Neural crest cell (in vitro differentiated cells): ENCODE data around the gene BMP7. TPM values are rescaled to one million over a fixed set of nuclear protein-coding genes. Genes with fewer than 3 reads are reported as not detected.

Source experiments
- DNase-seq: peaks from one replicate; pipeline ENCODE4 v3.0.0; 2021; ENCODE audit warnings: low read depth, mixed read lengths, low spot score
- H3K27ac Mint-ChIP-seq: one replicate; pipeline ENCODE4 v1.8.0; 2021; ENCODE audit warnings: mild to moderate bottlenecking, mixed read lengths; ENCODE audit not compliant: unreplicated experiment
- H3K27me3 Mint-ChIP-seq: 2 replicates; pipeline ENCODE4 v1.8.0; 2021; ENCODE audit warnings: low read depth, mild to moderate bottlenecking, mixed read lengths
- H3K36me3 Mint-ChIP-seq: 2 replicates; pipeline ENCODE4 v1.8.0; 2021; ENCODE audit warnings: low read depth, mild to moderate bottlenecking, mixed read lengths
- H3K4me1 Mint-ChIP-seq: 2 replicates; pipeline ENCODE4 v1.8.0; 2021; ENCODE audit warnings: mixed read lengths
- H3K4me3 Mint-ChIP-seq: one replicate; pipeline ENCODE4 v1.8.0; 2021; ENCODE audit warnings: mild to moderate bottlenecking, mixed read lengths
- H3K9me3 Mint-ChIP-seq: 2 replicates; pipeline ENCODE4 v1.8.0; 2021; ENCODE audit warnings: mixed read lengths
- CTCF ChIP-seq: fragments of 200-600 bp; sonication (generic); conservative IDR thresholded peaks from 2 replicates; pipeline ENCODE4 v1.5.0; 2021; ENCODE audit warnings: antibody characterized with exemption, mild to moderate bottlenecking
- total RNA-seq: library from RNA; stranded (reverse); gene quantifications from 2 replicates; pipeline ENCODE4 v1.2.1, GENCODE V29; 2021

Gene BMP7
- total RNA-seq, 1 donor from 2014 or later: 13.8 TPM

GRCh38 chr20:57178582-57179111 is 87.8 kb downstream of the BMP7 start:
- H3K4me1 Mint-ChIP-seq: peaks cover 33% of the 10 kb centered on the region
- H3K9me3 Mint-ChIP-seq: no peaks in the 10 kb centered on the region
- no peak for DNase-seq
- TF ChIP-seq CTCF: no peak
- H3K27me3 Mint-ChIP-seq: no peaks in the 10 kb centered on the region
- no peak overlapping the region for H3K4me3 Mint-ChIP-seq
- H3K27ac Mint-ChIP-seq: no peak overlapping the region
- no peaks in the 10 kb centered on the region for H3K36me3 Mint-ChIP-seq

- Mint-ChIP-seq H3K4me3 (no peak overlapping the region), H3K27ac (no peak overlapping the region), H3K9me3 (no peaks in the 10 kb centered on the region), H3K36me3 (no peaks in the 10 kb centered on the region), H3K4me1 (peaks cover 33% of the 10 kb centered on the region), H3K27me3 (no peaks in the 10 kb centered on the region)
- DNase-seq: no peak
- no peak for TF ChIP-seq CTCF
Measured at GRCh38 chr20:57177636-57178280, 88.7 kb downstream of the BMP7 start.

GRCh38 chr20:57176842-57177241 is 89.6 kb downstream of the BMP7 start:
- Mint-ChIP-seq H3K36me3 (no peaks in the 10 kb centered on the region), H3K4me1 (peaks cover 33% of the 10 kb centered on the region), H3K27me3 (no peaks in the 10 kb centered on the region), H3K4me3 (no peak overlapping the region), H3K9me3 (no peaks in the 10 kb centered on the region), H3K27ac (no peak overlapping the region)
- no peak for DNase-seq
- TF ChIP-seq CTCF: no peak

- H3K27me3 Mint-ChIP-seq: no peaks in the 10 kb centered on the region
- H3K36me3 Mint-ChIP-seq: peaks cover under 1% of the 10 kb centered on the region
- no peaks in the 10 kb centered on the region for H3K9me3 Mint-ChIP-seq
- peak overlapping the region; percentile 83 for H3K27ac Mint-ChIP-seq
- peaks cover 20% of the 10 kb centered on the region for H3K4me1 Mint-ChIP-seq
- no peak for DNase-seq
- no peak for TF ChIP-seq CTCF
- H3K4me3 Mint-ChIP-seq: no peak overlapping the region
Measured at GRCh38 chr20:57175397-57176010, 90.9 kb downstream of the BMP7 start.

- Mint-ChIP-seq H3K9me3 (no peaks in the 10 kb centered on the region), H3K4me1 (peaks cover 12% of the 10 kb centered on the region), H3K4me3 (no peak overlapping the region), H3K27ac (no peak overlapping the region), H3K27me3 (no peaks in the 10 kb centered on the region), H3K36me3 (peaks cover 5% of the 10 kb centered on the region)
- no peak for TF ChIP-seq CTCF
- DNase-seq: no peak
Measured at GRCh38 chr20:57174737-57175136, 91.7 kb downstream of the BMP7 start.
